Activated CD4-positive, alpha-beta T cell treated with anti-CD3 and anti-CD28 coated beads, Interleukin-2, amount 50 U/mL, for 1 hour (primary cell): ENCODE measurements around the gene ELN.

Experiments
- DNase-seq: peaks from one replicate; pipeline ENCODE4 v3.0.0-alpha.2; 2020

Gene ELN

GRCh38 chr7:74026406-74026902, 1.5 kb upstream of the ELN start:
- DNase-seq, result no peak

GRCh38 chr7:74026903-74027682, 880 bp upstream of the ELN start:
- DNase-seq, result peak; percentile 60

- DNase-seq, result no peak
These were observed 407 bp downstream of the ELN start for GRCh38 chr7:74028321-74028838.

GRCh38 chr7:74029089-74029785, 1.3 kb downstream of the ELN start:
- DNase-seq, result no peak

- no peak for DNase-seq
These were observed 2.0 kb downstream of the ELN start for GRCh38 chr7:74029991-74030415.

- no peak for DNase-seq
These were observed 2.9 kb downstream of the ELN start for GRCh38 chr7:74030861-74031260.

- DNase-seq, result no peak
These were observed 3.6 kb downstream of the ELN start for GRCh38 chr7:74031403-74032190.

- DNase-seq, result no peak
These were observed 4.2 kb downstream of the ELN start for GRCh38 chr7:74032191-74032490.

- DNase-seq, result no peak
These were observed 4.8 kb downstream of the ELN start for GRCh38 chr7:74032624-74033371.

GRCh38 chr7:74033372-74034311, 5.7 kb downstream of the ELN start:
- no peak for DNase-seq

- DNase-seq, result no peak
These were observed 9.6 kb downstream of the ELN start for GRCh38 chr7:74037609-74038008.

- DNase-seq, result no peak
These were observed 10.4 kb downstream of the ELN start for GRCh38 chr7:74038194-74038961.

GRCh38 chr7:74039337-74039736, 11.4 kb downstream of the ELN start:
- DNase-seq, result no peak

GRCh38 chr7:74040101-74040790, 12.3 kb downstream of the ELN start:
- DNase-seq, result no peak

GRCh38 chr7:74040791-74041520, 13.0 kb downstream of the ELN start:
- DNase-seq, result no peak

GRCh38 chr7:74042746-74043522, 15.0 kb downstream of the ELN start:
- DNase-seq, result no peak

- no peak for DNase-seq
These were observed 15.6 kb downstream of the ELN start for GRCh38 chr7:74043523-74043951.
